ENCODE results near the gene ANKRD60.

The ANKRD60 gene, protein sequence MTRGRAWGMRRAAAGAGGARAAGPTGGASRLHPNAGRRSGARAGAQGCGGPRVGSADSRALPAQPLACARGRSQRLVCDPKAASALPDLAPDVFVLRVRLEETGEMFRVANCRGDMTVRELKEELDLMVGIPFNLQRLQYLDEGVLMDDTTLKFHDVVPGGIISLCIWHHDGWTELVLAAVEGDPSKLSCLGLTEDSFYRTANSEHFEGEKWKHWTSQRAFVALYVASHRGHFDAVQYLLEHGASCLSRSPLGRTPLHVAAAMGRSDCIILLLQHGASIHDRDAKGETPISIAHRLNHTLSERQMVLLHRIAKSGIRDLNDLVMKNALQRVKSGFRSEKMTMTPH

DNA sequence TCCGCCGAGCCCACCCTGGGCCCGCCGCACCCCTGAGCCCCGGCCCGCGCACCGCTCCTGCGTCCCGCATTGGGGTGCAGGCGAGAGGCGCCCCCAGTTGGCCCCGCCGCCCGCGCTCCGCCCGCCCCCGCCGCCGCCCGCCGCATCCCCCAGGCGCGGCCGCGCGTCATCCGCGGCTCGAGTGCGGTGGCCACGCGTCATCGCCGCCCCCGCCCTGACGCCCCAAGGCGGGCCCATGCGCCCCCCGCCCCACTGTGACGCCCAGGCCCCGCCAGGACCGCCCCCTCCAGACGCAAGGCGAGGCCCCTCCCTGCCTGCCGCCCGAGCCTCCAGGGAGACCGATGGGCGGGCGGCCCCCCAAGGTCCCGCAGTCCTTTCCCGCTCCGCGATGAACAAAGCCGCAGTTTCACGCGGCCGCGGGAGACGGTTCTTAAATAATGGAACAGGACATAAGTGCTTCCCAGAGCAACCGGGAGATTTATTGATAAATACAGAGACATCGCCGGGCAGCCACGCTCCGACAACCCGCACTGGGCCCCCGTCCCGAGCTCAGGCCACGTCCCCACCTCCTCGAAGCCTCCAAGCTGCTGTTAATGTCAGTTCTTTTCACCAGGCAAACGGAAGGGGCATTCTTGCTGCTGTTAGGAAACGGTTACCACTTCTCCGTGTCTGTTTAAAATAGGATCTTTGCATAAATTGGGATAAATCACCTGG, at the start of gene ANKRD60:
TSS of gene ANKRD60 (minus strand) at position 170 of the 714 bp plus-strand sequence. CDS start at position 170, 0 bp downstream.
- peak; percentile 27 for DNase-seq

DNA sequence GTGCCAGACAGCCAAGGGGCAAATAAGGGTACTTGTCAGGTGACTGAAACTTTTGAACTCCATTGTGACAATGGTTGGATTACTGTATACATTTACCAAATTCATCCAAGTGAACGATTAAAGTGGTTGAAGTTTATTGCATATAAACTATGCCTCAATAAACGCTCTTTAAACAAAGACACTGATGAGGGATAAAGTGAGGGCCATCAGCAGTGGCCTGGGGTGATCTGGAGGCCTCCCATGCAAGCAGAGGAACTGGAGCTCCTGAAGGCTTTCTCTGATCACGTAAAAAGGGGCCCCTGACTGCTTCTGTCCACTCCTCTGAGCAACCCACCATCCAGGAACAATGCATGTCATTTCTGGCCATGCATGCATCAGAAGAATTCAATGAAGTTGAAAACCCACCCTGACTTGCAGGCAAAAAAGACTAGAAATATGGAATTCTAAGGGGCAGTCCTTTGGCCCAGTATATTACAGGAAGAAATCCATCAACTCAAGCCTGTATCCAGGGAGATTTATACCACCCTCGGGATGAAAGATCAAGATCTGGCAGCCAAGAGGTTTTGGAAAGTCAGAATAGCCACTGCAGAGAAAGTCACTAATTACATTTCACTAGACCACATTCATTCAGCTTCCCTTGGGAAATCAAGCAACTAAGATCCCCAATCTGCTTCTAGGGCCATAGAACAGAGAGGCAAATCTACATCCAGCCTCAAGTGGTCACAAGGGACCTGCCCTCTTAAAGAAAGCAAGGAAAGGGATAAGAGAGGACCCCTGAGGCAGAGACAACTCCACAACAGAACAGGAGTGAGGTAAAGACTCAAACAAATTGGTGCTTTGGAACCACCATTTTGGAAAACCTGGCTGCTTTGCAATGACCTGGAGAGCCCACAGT, 49.4 kb upstream of the ANKRD60 start:
- no peak for DNase-seq

GRCh38 chr20:58277107-58277506, 48.7 kb upstream of the ANKRD60 start:
- DNase-seq, result no peak

DNA sequence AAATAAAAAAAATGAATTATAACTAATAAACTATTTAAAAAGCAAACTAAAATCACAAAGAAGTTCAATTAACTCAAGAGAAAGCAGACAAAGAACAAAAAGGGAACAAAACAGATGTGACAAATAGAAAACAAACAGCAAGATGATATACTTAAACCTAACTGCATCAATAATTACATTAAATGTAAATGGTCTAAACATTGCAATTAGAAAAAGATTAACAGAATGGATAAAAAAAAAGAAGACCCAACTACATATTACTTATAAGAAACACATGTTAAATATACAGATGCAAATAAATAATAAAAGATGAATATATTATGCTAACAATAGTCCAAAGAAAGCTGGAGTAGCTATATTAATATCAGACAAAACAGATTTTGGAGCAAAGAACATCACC, 45.9 kb upstream of the ANKRD60 start:
- DNase-seq, result no peak

DNA sequence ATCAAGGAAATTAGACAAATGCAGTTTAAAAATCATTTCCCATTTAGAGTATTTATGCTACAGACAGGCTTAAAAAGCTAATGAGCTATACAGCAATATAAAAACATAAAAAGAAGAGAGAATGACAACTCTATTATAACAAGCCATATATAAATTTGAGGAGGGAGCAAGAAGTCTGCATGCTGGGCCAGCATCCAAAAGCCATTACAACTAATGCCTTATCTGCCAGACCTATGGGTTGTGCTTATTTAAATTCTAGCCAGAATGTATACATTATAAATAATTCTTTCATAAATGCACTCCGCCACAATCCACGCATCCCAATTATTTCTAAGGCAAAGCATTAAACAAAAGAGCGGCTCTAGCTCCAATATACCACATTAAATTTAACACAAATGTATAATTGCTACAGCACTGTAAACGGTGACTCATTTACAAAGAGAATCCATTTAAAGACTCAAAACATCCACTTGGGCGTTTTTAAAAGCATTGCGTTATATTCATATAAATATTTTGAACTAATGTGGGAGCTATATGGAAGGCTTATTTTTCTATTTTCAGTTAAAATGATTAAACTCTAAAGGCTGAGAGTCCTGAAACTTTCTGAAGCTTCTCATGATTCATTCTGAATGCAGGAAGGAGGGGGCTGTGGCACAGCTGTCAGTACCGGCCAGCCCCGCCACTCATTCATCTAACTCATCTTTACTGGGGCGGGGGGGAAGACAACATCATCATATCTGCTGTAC, 43.3 kb upstream of the ANKRD60 start:
- DNase-seq, result no peak

GRCh38 chr20:58268936-58269619, 40.6 kb upstream of the ANKRD60 start:
- DNase-seq, result no peak

GRCh38 chr20:58268421-58268821, 40.0 kb upstream of the ANKRD60 start:
- no peak for DNase-seq

DNA sequence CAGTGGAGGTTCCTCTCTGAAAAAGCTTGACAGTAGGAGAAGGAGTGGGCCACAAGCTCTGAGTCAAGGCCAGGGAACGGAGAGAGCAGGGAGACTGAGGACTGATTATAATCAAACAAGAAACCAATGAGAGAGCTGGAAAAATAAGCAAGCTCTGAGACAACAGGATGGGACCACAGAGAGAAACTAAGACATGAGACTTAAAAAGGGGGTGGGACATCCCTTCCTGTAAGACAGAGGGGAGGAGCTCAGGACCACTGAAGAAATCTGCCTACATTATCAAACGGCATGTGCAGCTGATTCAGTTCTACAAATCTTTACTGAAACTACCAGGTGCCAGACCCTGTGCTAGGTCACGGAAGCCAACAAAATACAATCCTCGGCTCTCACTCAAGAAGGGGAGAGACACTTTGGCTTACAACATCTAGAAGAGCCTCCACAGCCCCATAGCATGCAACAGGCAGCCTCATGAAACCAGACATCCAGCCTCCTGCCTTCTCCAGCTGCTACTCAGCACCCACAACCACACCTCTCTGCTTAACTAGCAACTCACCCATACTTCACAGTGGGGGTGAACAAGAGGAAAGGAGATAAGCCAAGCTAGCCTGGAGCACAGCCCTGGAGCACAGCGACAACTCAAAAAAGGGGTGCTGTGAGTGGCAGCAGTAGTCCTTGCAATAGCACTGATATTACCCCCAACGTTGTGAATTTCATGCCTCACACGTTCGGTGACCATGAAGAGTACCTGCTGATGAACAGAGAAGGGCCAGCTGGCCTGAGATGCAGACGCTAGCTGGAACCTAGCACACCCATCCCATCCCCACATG, 39.1 kb upstream of the ANKRD60 start:
- DNase-seq, result no peak

DNA sequence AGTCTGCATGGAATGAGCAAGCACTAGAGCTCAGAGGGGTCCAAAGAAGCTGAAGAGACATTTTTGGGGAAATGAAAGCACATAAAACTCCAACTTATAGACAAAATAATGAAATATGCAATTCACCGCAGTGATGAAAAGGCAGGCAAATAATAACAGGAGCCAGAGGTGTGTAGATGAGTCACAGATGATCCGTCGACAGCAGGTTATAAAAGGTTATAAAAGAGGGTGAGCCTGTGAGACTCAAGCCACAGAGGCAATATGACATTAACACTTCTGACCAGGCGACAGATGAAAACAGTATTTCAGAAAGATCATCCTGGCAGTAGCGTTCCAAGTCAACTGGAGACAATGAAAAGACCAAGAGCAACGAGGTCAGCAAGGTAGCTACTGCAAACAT, 35.8 kb upstream of the ANKRD60 start:
- DNase-seq, result no peak

- no peak for DNase-seq
Observed at GRCh38 chr20:58261660-58262059, 33.2 kb upstream of the ANKRD60 start.

GRCh38 chr20:58260006-58260405, 31.6 kb upstream of the ANKRD60 start:
- no peak for DNase-seq

DNA sequence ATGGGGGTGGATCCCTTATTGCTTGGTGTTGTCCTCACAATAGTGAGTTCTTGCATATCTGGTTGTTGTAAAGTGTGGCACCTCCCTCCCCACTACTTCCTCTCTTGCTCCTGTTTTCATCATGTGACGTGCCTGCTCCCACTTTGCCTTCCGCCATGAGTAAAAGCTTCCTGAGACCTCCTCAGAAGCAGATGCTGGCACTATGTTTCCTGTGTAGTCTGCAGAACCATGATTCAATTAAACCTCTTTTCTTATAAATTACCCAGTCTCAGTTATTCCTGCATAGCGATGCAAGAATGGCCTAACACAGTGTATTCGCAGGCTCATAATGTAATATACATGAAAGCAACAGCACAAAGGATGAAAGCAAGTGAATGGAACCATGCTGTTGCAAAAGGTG, 28.4 kb upstream of the ANKRD60 start:
- DNase-seq, result no peak

DNA sequence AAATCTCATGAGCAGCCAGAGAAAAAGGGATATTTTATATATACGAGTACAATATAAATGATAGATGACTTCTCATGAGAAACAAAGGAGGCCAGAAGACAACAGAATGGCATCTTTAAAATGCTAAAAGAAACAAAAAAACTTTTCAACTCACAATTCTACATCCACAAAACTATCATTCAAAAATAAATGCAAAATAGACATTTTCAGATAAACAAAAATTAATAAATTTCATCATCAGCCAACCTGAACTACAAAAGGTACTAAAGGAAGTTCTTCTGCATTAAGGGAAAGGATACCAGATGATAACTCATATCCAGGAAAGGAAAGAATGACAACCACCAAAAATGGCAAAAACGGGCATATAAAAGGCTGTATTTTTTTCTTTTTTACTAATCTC, 27.9 kb upstream of the ANKRD60 start:
- DNase-seq, result no peak

DNA sequence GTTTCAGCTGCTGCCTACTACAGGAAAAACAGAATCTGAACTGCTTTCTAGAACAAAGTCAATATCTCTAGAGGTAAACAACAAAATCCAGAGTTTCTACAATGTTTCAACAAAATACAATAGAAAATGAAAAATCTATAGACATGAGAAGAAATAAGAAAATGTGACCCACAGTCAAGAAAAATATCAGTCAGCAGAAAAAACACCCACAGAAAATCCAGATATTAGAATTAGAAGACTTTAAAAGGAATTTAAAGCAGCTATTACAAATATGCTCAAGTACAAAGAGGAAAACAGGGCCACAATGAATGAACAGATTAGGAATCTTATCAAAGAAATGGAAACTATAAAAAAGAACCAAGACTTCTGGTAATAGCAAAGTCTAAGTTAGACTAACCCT, 26.4 kb upstream of the ANKRD60 start:
- DNase-seq, result no peak

DNA sequence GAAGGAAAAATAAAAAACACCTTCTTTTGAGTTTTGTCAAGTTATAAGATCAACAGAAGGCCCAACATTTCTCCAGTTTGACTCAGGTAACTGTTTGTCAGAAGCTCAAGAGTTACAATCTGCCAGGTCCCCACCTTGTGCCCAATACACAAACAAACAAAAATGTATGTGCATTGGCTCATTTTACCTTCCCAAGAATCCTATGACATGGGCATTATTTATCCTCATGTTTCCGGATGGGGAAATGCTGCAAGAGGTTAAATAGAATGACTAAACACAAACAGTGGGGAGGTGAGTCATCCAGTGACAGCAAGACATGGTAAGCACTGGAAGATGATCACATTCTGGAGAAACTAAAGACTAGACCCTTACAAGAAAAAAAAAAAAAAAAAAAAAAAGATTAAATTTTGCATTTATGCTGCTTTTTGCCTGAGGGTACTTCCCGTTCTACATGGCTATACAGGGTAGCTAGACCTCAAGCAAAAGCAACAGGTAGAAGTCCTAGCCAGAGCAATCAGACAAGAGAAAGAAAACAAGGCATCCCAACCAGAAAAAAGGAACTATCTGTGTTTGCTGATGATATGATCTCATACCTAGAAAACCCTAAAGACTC, 23.6 kb upstream of the ANKRD60 start:
- peak; percentile 95 for DNase-seq

- DNase-seq, result no peak
Observed at GRCh38 chr20:58251348-58251978, 23.0 kb upstream of the ANKRD60 start.

DNA sequence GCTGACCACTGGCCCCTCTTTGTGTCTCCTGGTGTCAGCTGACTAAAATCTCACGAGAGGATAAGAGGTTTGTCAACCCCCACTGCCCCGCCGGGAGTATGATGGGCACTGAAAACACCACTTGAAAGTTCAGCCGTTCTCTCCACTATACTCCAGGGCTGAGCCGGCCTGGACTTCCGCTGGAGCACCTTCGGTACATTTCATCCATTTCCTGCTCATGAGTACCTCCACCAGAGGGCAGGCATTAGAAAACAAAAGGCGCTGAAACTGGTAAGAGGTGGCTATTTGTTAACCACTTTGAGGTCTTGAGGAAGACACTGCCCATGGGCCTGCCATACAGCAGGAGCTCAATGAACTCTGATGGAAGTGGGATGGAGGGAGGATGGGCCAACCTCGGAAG, 17.9 kb upstream of the ANKRD60 start:
- peak; percentile 23 for DNase-seq

DNA sequence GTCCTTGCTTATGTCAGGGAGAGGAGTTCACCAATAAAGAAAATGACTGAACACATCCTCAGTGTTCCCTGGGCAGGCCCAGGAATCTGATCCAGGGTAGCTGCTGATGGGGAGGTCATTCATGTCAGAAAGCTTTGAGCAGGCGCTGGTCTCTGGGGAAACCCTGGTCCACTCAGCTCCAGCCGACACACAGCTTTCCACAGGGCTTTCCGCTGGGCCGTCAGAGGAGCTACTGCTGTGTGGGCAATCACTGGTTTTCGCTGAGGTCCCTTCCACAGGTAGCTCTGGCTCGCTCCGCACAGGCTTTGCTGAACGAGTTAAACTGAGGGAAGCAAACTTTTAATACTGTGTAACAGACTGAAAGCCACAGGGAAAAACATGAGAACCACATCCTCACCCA, 17.5 kb upstream of the ANKRD60 start:
- DNase-seq, result no peak

GRCh38 chr20:58245181-58245891, 16.9 kb upstream of the ANKRD60 start:
- DNase-seq, result no peak

Measured in EL (cell line).